ENCODE measurements around the gene HMGCL.

DNA sequence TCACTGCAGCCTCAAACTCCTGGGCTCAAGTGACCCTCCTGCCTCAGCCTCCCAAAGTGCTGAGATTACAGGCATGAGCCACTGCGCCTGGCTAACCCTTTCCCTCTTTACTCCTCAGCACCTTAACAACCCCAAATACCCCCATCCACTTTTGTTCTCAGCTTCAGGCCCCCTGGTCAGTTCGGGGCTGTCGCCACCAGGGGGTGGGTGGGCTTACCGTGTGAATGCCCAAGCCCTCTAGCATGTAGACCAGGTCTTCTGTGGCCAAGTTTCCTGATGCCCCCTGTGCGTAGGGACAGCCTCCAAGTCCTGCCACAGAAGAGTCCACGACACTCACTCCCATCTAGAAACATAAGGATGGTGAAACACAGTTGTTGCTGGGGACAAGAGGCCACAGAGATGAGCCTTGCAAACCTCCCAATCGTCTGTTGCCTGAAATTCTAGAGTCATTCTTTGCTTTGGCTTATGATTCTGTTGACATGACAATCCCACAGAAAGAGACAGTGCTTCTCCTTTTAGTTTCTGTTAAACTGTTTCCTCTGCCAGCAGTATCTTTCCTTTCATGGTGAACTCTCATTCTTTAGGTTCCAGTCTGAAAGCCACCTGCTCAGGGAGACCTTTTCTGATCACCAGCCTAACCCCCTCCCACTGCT is 20.9 kb downstream of the HMGCL start:
- TF ChIP-seq CTCF (IDR thresholded peaks at IDR 0.05; ENCODE audit: low read depth, low read length) (peak; percentile 11; the same call in 1 of the 2 replicates), EZH2phosphoT487 (IDR thresholded peaks at IDR 0.05; ENCODE audit: low read depth) (no peak)
